ENCODE data around the gene UBE2Q1.

Gene UBE2Q1

DNA sequence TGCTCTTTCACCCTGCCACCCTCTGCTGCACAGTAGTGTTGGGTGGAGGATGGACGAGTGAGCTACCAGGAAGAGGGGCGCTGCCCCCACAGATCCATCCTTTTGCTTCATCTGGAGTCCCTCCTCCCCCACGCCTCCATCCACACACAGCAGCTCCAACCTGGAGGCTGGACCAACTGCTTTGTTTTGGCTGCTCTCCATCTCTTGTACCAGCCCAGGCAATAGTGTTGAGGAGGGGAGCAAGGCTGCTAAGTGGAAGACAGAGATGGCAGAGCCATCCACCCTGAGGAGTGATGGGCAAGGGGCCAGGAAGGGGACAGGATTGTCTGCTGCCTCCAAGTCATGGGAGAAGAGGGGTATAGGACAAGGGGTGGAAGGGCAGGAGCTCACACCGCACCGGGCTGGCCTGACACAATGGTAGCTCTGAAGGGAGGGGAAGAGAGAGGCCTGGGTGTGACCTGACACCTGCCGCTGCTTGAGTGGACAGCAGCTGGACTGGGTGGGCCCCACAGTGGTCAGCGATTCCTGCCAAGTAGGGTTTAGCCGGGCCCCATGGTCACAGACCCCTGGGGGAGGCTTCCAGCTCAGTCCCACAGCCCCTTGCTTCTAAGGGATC, 17.6 kb upstream of the UBE2Q1 start:
- no peak for DNase-seq

- no peak for DNase-seq
Observed at GRCh38 chr1:154575147-154575927, 16.9 kb upstream of the UBE2Q1 start.

DNA sequence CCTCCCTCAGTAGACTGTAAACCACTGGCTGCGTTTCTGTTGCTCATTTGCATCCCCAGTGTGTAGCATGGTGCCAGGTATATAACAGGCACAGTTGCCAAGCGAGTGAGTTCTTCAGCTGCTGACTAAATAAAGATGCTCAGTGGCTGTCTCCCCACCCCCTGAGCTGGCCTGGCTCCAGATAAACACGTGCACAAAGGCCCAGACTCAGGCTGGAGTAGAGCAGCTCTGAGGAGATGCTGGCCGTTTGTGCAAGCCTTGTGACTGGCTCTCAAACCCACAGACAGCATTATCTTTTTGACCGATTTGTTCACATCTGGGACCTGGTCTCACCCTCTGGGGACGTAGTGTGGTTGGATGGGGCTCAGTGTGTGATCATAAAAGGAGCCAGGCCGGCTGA, 16.3 kb upstream of the UBE2Q1 start:
- DNase-seq: no peak

DNA sequence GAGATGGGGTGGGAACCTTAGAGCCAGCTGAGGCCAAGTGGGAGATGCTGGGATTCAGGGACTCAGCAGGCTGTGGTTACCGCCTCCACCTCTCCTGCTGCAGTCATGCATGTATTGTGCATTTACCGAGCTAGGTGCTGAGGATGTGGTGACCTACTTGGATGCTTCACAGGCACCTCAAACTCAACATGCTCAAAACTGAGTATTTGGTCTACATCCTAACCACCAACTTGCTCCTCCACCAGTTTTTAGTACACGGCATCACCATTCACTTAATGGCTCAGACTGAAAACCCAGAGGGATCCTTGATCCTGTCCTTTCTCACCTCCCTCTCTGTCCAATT, 14.7 kb upstream of the UBE2Q1 start:
- DNase-seq: no peak

DNA sequence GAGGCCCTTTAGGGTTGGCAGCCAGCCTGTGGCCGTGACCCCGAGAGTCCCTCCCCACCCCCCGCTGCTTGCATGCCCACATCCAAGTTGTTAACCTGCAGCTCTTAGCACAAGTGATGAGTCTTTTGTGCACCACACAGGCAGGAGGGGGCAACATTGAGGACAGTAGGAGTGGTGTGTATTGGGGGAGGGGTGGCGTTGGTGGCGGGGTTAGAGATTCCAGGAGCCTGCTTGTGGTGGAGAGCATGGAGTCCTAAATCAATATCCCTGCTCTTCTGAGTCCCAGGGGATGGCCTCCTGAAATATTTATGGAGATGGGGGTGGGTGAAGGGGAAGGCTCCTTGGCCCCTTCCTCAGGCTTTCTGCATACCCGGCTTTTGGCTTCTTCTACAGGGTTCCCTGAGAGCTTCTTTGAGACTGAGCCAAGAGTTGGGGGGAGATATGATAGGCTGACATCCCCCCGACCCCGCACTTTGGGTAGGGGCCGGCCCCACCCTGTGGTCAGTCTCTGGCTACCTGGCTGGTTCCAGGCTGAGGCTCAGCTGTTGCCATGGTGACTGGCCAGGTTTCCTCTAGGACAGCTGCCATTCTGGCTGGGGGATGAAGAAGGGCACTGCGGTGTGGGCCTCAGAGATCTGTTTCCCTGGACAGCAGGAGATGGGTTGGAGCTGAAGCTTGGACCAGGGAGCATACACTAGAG, 14.2 kb upstream of the UBE2Q1 start:
- no peak for DNase-seq

GRCh38 chr1:154571964-154572288, 13.5 kb upstream of the UBE2Q1 start:
- no peak for DNase-seq

DNA sequence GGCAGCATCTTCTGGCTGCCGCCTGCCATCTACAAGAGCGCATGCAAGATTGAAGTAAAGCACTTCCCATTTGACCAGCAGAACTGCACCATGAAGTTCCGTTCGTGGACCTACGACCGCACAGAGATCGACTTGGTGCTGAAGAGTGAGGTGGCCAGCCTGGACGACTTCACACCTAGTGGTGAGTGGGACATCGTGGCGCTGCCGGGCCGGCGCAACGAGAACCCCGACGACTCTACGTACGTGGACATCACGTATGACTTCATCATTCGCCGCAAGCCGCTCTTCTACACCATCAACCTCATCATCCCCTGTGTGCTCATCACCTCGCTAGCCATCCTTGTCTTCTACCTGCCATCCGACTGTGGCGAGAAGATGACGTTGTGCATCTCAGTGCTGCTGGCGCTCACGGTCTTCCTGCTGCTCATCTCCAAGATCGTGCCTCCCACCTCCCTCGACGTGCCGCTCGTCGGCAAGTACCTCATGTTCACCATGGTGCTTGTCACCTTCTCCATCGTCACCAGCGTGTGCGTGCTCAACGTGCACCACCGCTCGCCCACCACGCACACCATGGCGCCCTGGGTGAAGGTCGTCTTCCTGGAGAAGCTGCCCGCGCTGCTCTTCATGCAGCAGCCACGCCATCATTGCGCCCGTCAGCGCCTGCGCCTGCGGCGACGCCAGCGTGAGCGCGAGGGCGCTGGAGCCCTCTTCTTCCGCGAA, 12.9 kb upstream of the UBE2Q1 start:
- no peak for DNase-seq

DNA sequence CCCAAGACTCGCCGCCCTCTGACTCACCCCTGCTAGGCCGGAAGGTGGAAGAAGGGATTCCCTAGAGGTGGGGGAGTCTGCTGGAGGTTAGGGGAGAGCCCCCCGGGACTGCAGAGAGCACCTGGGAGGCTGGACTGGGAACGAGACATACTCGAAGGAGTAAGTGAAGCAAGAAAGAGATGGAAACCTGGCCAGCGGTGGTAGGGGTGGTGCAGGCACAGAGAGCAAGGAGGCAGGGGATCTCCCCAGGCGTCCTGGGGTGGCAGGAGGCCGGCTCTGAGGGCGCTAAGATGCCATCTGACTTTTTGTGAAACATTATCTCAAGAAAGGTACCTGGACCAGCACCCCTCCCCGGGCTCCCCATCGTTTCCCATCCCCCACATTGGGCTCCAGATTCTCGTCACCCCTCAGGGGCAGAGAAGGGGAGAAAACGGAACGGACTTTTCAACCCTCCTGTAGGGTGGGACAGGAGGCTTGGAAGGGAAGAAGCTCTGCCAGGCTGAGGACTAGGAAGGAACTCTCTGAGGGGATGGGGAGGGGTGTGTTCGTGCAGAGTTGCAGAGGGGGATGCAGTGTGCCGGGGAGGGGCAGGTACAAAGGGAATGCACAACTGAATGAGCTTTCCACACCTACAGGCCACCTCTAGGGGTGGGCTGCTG, 9.8 kb upstream of the UBE2Q1 start:
- DNase-seq: no peak

GRCh38 chr1:154567386-154568156, 9.1 kb upstream of the UBE2Q1 start, which contains the start of gene CHRNB2:
TSS of gene CHRNB2 (plus strand) at chr1:154567778. CDS start at chr1:154568045, 267 bp downstream.
- DNase-seq: peak; percentile 74

DNA sequence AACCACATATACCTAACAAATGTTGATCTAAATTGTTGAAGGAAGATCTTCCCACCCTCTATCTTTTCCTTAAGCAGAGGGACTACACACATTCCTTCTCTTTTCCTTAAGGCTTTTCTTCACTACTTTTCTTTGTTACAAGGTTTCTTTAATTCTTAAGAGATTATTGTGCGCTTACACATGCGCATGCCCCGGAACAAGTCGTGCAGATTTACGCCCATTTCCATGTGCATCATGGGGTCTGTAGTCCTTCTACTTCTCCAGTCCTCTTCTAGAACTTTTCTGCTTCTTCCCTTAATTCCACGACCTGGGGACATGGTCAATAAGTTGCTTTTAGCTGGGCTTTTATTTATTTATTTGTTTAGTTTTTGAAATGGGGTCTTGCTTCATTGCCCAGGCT, 7.4 kb upstream of the UBE2Q1 start:
- DNase-seq: no peak

GRCh38 chr1:154559466-154560044, 1.1 kb upstream of the UBE2Q1 start:
- DNase-seq: peak; percentile 89

GRCh38 chr1:154558720-154559465, 431 bp upstream of the UBE2Q1 start:
- peak; percentile 100 for DNase-seq

GRCh38 chr1:154557248-154557938, 1.1 kb downstream of the UBE2Q1 start:
- DNase-seq: no peak

DNA sequence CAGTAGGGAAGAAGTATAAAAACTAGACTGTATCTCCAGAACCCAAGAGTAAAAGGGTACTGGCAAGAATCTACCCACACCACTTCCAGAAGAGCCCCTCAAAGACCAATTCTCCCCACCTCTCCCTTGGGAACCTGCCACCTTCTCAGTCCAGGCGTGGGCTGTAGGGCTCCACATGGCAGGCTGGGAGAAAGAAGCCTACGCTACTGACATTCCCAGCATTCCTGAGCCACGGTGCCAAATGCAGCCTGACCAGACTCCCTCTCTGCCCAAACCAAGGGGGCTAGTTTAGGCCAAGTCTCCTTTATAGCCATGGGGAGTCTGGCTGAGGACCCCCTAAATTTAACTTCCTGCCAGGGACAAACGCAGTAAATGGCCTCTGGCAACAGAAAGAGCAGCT, 2.0 kb downstream of the UBE2Q1 start:
- no peak for DNase-seq

DNA sequence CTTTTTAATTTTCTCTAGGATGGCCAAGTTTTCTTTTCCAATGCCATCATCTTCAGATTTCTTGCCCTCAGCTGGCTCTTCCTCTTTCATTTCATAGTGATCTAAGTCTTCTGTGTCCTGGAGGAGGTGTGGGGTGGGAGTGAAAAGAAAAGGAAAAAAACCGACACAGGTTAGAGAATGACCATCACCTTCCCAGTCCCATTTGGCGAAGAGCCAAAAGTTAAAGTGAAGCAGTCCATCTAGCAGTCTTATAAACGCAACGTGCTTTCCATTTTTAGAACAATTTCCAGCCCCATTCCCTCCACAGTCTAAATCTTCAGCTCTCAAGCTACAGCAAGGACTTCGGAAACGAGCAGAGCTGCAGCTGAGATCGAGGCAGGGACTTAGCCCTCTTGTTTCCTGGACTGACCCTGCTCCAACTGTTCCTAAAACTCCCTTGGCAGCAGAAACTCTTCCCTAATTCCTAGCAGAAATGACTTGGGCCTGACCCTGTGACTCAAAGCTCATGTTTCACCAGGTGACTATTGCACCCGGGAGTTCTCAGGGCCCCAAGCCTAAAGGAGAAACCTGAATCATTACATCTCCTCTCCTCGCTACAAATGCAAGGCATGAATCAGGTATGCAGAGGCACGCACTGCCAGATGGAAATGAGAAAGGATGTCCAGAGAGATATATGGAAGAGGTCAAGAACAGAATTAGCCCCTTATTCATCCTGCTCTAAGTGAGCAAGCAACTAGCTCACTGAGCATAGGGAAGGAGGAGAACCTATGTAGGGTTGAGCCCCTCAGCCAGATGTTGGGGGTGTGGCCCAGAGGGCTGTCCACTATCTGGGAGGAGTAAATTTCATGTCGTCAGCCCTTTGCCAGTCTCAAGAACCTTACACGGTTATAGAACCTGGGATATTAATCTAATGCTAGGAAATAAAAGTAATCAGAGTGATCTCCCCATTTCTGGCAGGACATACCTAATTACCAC, 5.1 kb downstream of the UBE2Q1 start:
- DNase-seq: no peak

DNA sequence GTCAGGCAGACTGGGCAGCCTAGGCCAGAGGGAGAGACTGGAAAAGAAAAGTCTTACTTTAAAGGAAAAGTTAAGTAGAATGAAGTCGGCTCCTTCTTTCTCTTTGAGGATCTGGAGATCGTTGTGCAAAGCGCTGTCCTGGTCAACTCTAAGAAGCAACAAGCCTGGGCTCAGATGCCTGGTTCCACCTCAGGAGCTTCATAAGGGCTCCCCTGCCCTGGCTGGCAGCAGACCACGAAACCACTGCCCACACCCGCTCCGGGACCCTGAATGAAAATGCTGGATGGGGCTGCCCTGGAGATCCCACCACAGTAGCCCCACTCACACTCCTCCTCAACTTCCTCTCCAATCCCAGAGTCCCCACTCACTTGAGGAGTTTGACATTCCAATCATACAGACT, 6.4 kb downstream of the UBE2Q1 start:
- no peak for DNase-seq

DNA sequence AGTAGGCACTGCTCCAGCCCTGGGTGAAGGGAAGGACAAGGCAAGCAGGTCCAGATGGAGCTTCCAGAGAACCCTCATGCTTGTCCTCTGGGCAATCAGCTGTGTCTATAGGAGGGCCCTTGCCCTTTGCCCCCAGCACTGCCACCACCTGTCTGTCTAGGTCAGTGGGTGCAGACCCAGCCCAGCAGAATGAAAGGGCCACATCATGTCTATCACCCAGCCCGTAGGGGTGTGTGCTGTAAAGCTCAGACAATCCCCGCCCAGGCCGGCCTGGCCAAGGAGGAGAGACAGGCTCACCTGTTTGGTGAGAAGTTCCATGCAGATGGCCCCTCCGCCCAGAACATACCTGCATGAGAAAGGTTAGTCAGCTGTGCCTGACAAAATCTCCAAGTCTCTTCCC, 7.0 kb downstream of the UBE2Q1 start:
- no peak for DNase-seq

- no peak for DNase-seq
Observed at GRCh38 chr1:154550657-154551056, 7.8 kb downstream of the UBE2Q1 start.

DNA sequence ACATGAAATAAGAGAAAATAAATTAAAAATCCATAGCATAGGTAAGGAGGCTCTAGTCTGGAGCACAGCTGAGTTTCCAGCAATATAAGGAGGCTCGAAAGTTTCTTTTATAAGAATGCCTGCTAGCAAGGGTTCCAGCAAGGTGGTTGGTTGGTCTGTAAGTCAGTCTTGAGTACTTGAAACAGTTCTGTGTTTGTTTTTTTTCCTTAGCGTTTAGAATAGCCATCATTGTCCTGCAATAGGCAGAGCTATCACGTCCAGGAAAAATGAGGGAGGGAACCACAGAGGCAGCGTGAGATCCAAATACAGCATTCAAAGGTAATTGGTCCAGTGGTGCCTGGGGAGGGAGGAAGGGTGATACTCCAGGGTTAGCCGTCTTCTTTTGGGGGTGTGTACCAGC, 8.4 kb downstream of the UBE2Q1 start:
- DNase-seq: no peak
